Stimulated activated CD4-positive, alpha-beta T cell treated with anti-CD3 and anti-CD28 coated beads, Interleukin-12 subunit alpha, Interleukin-12 subunit beta, amount 100 ng/mL, for 24 hours (primary cell): ENCODE data around the gene CBFA2T2.
"Not testable (repeated sequence)": the region's sequence is repeated elsewhere in the genome, so short reads cannot be mapped to it uniquely, and the experiment has no call there.

Experiments used
- DNase-seq, 2 experiments: peaks; one replicate each; pipeline ENCODE4 v3.0.0-alpha.2; 2020; ENCODE audit warnings: low read depth in 2 of 2

The CBFA2T2 gene

GRCh38 chr20:33549229-33549999, 59.5 kb downstream of the CBFA2T2 start:
- DNase-seq, result no peak

GRCh38 chr20:33551778-33552177, 61.9 kb downstream of the CBFA2T2 start:
- no peak for DNase-seq

GRCh38 chr20:33552519-33552918, 62.6 kb downstream of the CBFA2T2 start:
- DNase-seq, result no peak

- no peak for DNase-seq
These were observed 63.6 kb downstream of the CBFA2T2 start for GRCh38 chr20:33553516-33553915.

GRCh38 chr20:33554914-33555420, 65.1 kb downstream of the CBFA2T2 start:
- no peak for DNase-seq

- no peak for DNase-seq
These were observed 65.9 kb downstream of the CBFA2T2 start for GRCh38 chr20:33555755-33556154.

- no peak for DNase-seq
These were observed 66.3 kb downstream of the CBFA2T2 start for GRCh38 chr20:33556246-33556645.

- no peak for DNase-seq
These were observed 68.7 kb downstream of the CBFA2T2 start for GRCh38 chr20:33558348-33559144.

GRCh38 chr20:33559212-33559611, 69.3 kb downstream of the CBFA2T2 start:
- no peak for DNase-seq

GRCh38 chr20:33560026-33560425, 70.1 kb downstream of the CBFA2T2 start:
- DNase-seq, result no peak

- not testable (repeated sequence) for DNase-seq
These were observed 71.2 kb downstream of the CBFA2T2 start for GRCh38 chr20:33561053-33561452.

GRCh38 chr20:33561692-33562601, 72.1 kb downstream of the CBFA2T2 start:
- no peak for DNase-seq

- DNase-seq, result no peak
These were observed 73.9 kb downstream of the CBFA2T2 start for GRCh38 chr20:33563788-33564187.

- DNase-seq, result no peak
These were observed 77.1 kb downstream of the CBFA2T2 start for GRCh38 chr20:33566781-33567603.

GRCh38 chr20:33567949-33568348, 78.1 kb downstream of the CBFA2T2 start:
- DNase-seq, result no peak

GRCh38 chr20:33568378-33568777, 78.5 kb downstream of the CBFA2T2 start:
- no peak for DNase-seq

- no peak for DNase-seq
These were observed 79.2 kb downstream of the CBFA2T2 start for GRCh38 chr20:33568868-33569801.

GRCh38 chr20:33569802-33570391, 80.0 kb downstream of the CBFA2T2 start:
- DNase-seq, result no peak

GRCh38 chr20:33570743-33571142, 80.8 kb downstream of the CBFA2T2 start:
- no peak for DNase-seq
